SH-SY5Y (cell line): ENCODE results near the gene CCL25.

Source experiments
- GATA2 ChIP-seq: IDR thresholded peaks from 2 replicates; pipeline ENCODE4 v1.6.1; 2011; ENCODE audit warnings: mild to moderate bottlenecking, low read depth, low read length
- GATA3 ChIP-seq: IDR thresholded peaks from 2 replicates; pipeline ENCODE4 v1.6.1; 2011; ENCODE audit warnings: low read depth, mild to moderate bottlenecking, low read length, moderate library complexity

DNA sequence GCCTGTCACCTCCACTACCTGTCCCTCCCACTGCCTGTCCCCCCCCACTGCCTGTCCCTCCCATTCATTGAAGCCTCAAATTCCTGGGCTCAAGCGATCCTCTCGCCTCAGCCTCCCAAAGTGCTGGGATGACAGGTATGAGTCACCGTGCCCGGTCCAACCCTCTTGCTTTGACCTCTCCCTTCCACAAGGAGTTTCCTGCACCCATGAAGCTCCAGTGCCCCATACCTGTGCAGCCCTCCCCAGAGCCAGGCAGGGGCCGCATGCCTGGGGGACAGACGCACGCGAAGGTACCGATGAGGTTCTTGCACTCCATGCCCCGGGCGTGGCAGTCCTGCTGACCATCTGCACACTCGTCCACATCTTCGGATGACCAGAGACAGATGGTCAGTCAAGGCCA, 34.3 kb downstream of the CCL25 start:
- TF ChIP-seq GATA3, result no peak
- TF ChIP-seq GATA2, result no peak
